ENCODE data around the gene FGF19. TPM values are rescaled to one million over a fixed set of nuclear protein-coding genes. Genes with fewer than 3 reads are reported as not detected.
A peak's percentile ranks its signal among the peaks of the same experiment; 100 is the strongest.

The FGF19 gene
- total and polyA plus RNA-seq, 2 donors from 2014 or later = not detected

GRCh38 chr11:69655479-69656428 lies 48.1 kb downstream of the FGF19 start:
- H3K27ac ChIP-seq (ENCODE audit: low read depth in 2 of 2, low read length in 2 of 2) = no peak overlapping the region

DNA sequence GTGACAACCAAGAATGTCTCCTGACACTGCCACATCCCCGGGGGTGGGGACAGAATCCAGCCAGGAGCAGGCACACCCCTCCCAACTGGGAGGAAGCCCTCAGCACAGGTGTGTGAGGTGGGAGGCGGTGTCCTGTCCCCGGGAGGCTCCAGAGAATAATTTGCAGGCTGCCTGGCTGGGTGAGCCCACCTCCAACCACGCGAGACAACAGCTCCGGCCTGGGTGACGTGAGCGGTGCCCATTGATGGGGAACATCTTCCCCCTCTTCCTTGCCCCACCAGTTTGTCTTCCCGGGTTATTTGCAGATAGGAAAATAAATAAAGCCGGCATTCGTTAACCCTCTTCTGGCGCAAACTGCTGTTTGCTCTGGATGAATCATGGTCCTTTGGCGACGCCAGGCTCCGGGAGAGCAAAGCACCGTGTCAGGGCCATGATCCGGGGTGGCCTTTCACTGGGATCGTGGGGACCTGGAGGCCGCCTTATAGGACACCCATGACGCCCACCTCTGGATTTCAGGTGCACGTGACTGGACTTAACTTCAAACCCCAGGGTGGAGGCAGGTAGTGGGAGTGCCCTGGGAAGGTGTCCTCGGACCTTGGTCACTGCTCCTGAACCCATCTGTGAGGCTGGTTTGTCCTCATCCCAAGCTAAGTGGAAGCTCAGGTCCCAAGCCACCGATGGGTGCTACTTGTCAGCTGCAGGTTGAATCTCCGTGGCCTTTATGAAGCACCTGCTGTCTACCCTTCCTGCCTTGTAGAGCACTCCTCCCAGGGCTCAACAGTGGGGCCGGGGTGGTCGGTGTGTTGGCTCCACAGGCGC lies 49.0 kb downstream of the FGF19 start:
- FAIRE-seq (no peak), DNase-seq (peak in 4 of 5 donors; percentile 72 to 78 (median 75))
- no peak overlapping the region for H3K9ac ChIP-seq (ENCODE audit: low read length in 3 of 3)
- no peaks in the 10 kb centered on the region for H3K4me1 ChIP-seq (ENCODE audit: control insufficient read depth in 2 of 3, insufficient read depth in 2 of 3, low read depth in 1 of 3, low read length in 3 of 3)
- H3K36me3 ChIP-seq (ENCODE audit: control insufficient read depth in 2 of 3, insufficient read depth in 3 of 3, low read length in 3 of 3) = peaks cover 0 to 23% (median 7%) of the 10 kb centered on the region in 3 donors
- intact Hi-C loops (cut with DNase I) = no loop called here
- no peak overlapping the region for H3K4me3 ChIP-seq (ENCODE audit: low read length in 3 of 3)
- H3K27ac ChIP-seq (ENCODE audit: low read depth in 2 of 2, low read length in 2 of 2) = no peak overlapping the region
- TF ChIP-seq CTCF (IDR thresholded peaks at IDR 0.05; ENCODE audit: borderline replicate concordance, extremely low read depth, insufficient read depth) = no peak
- no peaks in the 10 kb centered on the region for H3K9me3 ChIP-seq (ENCODE audit: control insufficient read depth in 2 of 3, insufficient read depth in 1 of 3, low read length in 3 of 3)
- H3K27me3 ChIP-seq (ENCODE audit: control insufficient read depth, insufficient read depth, low read length) = no peaks in the 10 kb centered on the region

More at GRCh38 chr11:69655479-69656428, 48.1 kb downstream of the FGF19 start:
- FAIRE-seq (no peak), DNase-seq (peak in 2 of 5 donors; percentile 54 to 69)
- H3K27me3 ChIP-seq (ENCODE audit: control insufficient read depth, insufficient read depth, low read length) = no peaks in the 10 kb centered on the region
- no peak for TF ChIP-seq CTCF (IDR thresholded peaks at IDR 0.05; ENCODE audit: borderline replicate concordance, extremely low read depth, insufficient read depth)
- H3K9ac ChIP-seq (ENCODE audit: low read length in 3 of 3) = no peak overlapping the region
- no peaks in the 10 kb centered on the region for H3K9me3 ChIP-seq (ENCODE audit: control insufficient read depth in 2 of 3, insufficient read depth in 1 of 3, low read length in 3 of 3)
- intact Hi-C loops (cut with DNase I) = no loop called here
- no peak overlapping the region for H3K4me3 ChIP-seq (ENCODE audit: low read length in 3 of 3)
- H3K4me1 ChIP-seq (ENCODE audit: control insufficient read depth in 2 of 3, insufficient read depth in 2 of 3, low read depth in 1 of 3, low read length in 3 of 3) = no peaks in the 10 kb centered on the region
- peaks cover 0 to 16% (median 3%) of the 10 kb centered on the region in 3 donors for H3K36me3 ChIP-seq (ENCODE audit: control insufficient read depth in 2 of 3, insufficient read depth in 3 of 3, low read length in 3 of 3)

DNA sequence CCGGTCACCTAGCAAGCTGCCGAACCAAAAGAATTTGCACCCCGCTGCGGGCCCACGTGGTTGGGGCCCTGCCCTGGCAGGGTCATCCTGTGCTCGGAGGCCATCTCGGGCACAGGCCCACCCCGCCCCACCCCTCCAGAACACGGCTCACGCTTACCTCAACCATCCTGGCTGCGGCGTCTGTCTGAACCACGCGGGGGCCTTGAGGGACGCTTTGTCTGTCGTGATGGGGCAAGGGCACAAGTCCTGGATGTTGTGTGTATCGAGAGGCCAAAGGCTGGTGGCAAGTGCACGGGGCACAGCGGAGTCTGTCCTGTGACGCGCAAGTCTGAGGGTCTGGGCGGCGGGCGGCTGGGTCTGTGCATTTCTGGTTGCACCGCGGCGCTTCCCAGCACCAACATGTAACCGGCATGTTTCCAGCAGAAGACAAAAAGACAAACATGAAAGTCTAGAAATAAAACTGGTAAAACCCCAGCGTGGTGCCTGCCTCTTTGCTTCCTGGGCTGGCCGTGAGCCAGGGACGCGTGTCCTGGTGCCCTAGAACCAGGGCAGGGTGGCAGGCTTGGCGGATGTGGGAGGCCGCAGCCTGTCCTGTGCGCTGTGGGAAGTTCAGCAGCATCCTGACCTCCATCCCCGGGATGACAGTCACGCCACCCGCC lies 49.7 kb downstream of the FGF19 start:
- H3K36me3 ChIP-seq (ENCODE audit: control insufficient read depth in 2 of 3, insufficient read depth in 3 of 3, low read length in 3 of 3) = peaks cover 0 to 30% (median 11%) of the 10 kb centered on the region in 3 donors
- DNase-seq = peak in 2 of 5 donors; percentile 53 to 83
- intact Hi-C loops (cut with DNase I) = no loop called here
- H3K4me1 ChIP-seq (ENCODE audit: control insufficient read depth in 2 of 3, insufficient read depth in 2 of 3, low read depth in 1 of 3, low read length in 3 of 3) = no peaks in the 10 kb centered on the region
- no peak for FAIRE-seq
- no peak overlapping the region for H3K9ac ChIP-seq (ENCODE audit: low read length in 3 of 3)
- no peak for TF ChIP-seq CTCF (IDR thresholded peaks at IDR 0.05; ENCODE audit: borderline replicate concordance, extremely low read depth, insufficient read depth)
- no peaks in the 10 kb centered on the region for H3K9me3 ChIP-seq (ENCODE audit: control insufficient read depth in 2 of 3, insufficient read depth in 1 of 3, low read length in 3 of 3)
- H3K27ac ChIP-seq (ENCODE audit: low read depth in 2 of 2, low read length in 2 of 2) = no peak overlapping the region
- no peak overlapping the region for H3K4me3 ChIP-seq (ENCODE audit: low read length in 3 of 3)
- H3K27me3 ChIP-seq (ENCODE audit: control insufficient read depth, insufficient read depth, low read length) = no peaks in the 10 kb centered on the region

Data from kidney (tissue), 14 donors.